Thoracic aorta (tissue), 2 donors: ENCODE measurements around the gene MC1R. TPM values are rescaled to one million over a fixed set of nuclear protein-coding genes. Genes with fewer than 3 reads are reported as not detected.

ENCODE experiments used
- ATAC-seq: fragments of 150-250 bp; one replicate; pipeline ENCODE4 v1.8.0; 2017; ENCODE audit warnings: low read depth; ENCODE audit not compliant: insufficient number of reproducible peaks, low FRiP score
- DNase-seq: peaks from one replicate; pipeline ENCODE4 v3.0.0-alpha.2; 2020; ENCODE audit warnings: low spot score
- H3K27ac ChIP-seq, 2 donors: fragments of 200-600 bp; sonication (generic); 1 replicate in 1 of 2; 2 replicates in 1 of 2; pipeline ENCODE4 v1.5.1; 2016; ENCODE audit warnings: mild to moderate bottlenecking in 2 of 2, moderate library complexity in 2 of 2
- H3K27me3 ChIP-seq: fragments of 200-600 bp; sonication (generic); replicated peaks from 2 replicates; pipeline ENCODE4 v1.6.0; 2016; ENCODE audit warnings: mild to moderate bottlenecking; ENCODE audit not compliant: insufficient read depth
- H3K36me3 ChIP-seq: fragments of 200-600 bp; sonication (generic); one replicate; pipeline ENCODE4 v1.5.1; 2016
- H3K4me1 ChIP-seq, 2 donors: fragments of 200-600 bp; sonication (generic); 1 replicate in 1 of 2; 2 replicates in 1 of 2; pipeline versions ENCODE4 v1.5.1 to v1.6.0; 2016; ENCODE audit warnings: low read depth in 2 of 2, mild to moderate bottlenecking in 1 of 2; ENCODE audit not compliant: control insufficient read depth in 1 of 2
- H3K4me3 ChIP-seq: fragments of 200-600 bp; sonication (generic); 2 replicates; pipeline ENCODE4 v1.5.1; 2016; ENCODE audit warnings: mild to moderate bottlenecking
- H3K9me3 ChIP-seq: fragments of 200-600 bp; sonication (generic); 2 replicates; pipeline ENCODE4 v1.5.1; 2016
- CTCF ChIP-seq: fragments of 200-600 bp; sonication (generic); IDR thresholded peaks from one replicate; pipeline ENCODE4 v1.5.1; 2019; ENCODE audit warnings: antibody characterized with exemption
- total RNA-seq, 2 donors: library from RNA; depleted of rRNA; stranded (reverse); fragments of >200 nt; gene quantifications; one replicate each; pipeline versions ENCODE4 v1.1.0 to v1.2.3, GENCODE V29; 2016

MC1R gene
- total RNA-seq, 2 donors from 2014 or later = 13.1 to 19.3 TPM

- ATAC-seq = no peak
- Histone ChIP-seq H3K9me3 (no peaks in the 10 kb centered on the region), H3K4me3 (no peak overlapping the region), H3K36me3 (peaks cover 84% of the 10 kb centered on the region), H3K27ac (no peak overlapping the region), H3K4me1 (no peaks in the 10 kb centered on the region), H3K27me3 (no peaks in the 10 kb centered on the region)
- TF ChIP-seq CTCF = no peak
- DNase-seq = no peak
These were observed 34.6 kb upstream of the MC1R start for GRCh38 chr16:89884041-89884421.

DNA sequence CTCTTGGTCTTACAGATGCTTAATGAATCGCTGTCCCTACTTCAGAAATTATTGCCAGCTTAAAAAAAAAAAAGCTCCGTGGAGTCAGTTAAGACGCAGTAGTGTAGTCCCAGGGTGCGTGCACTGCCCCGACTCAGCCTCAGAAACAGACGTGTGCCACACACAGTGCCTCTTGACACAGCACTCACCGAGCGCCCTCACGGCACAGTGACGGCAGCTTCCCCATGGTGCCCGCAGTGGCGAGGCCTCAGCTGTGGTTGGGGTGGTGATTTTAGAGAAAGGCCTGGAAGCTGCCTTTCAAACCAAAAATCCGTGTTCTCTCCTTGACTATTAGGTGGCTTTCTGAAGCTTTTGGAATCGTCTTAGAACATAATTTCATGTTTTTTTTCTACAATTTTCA is 31.4 kb upstream of the MC1R start:
- Histone ChIP-seq H3K36me3 (peaks cover 79% of the 10 kb centered on the region), H3K4me1 (no peaks in the 10 kb centered on the region), H3K27me3 (no peaks in the 10 kb centered on the region), H3K4me3 (no peak overlapping the region), H3K9me3 (no peaks in the 10 kb centered on the region), H3K27ac (no peak overlapping the region)
- ATAC-seq (no peak), DNase-seq (no peak)
- TF ChIP-seq CTCF = no peak

DNA sequence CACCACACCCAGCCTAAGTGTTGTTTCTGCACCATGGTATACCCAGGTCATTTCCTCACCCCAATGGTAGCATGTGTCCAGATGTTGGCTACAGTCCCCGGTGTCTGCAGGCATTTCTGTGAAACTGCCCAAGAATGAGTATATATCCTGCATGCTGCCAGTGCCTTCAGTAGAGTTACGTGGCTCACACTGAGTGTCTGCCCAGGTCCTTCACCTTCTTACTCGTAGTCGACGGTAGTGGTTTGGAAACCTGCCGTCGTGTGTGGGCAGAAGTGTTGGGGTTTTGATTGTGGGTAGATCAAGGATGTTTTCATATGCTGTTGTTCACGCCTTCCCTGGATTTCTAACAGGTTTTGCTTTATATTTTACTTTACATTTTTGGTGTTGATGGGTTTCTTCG is 28.5 kb upstream of the MC1R start:
- H3K4me3 ChIP-seq = no peak overlapping the region
- DNase-seq (no peak), ATAC-seq (no peak)
- H3K27me3 ChIP-seq = no peaks in the 10 kb centered on the region
- H3K27ac ChIP-seq = no peak overlapping the region
- H3K4me1 ChIP-seq = no peaks in the 10 kb centered on the region
- H3K9me3 ChIP-seq = no peaks in the 10 kb centered on the region
- TF ChIP-seq CTCF = no peak
- H3K36me3 ChIP-seq = peaks cover 80% of the 10 kb centered on the region

GRCh38 chr16:89890886-89891657 is 27.6 kb upstream of the MC1R start:
- peaks cover 80% of the 10 kb centered on the region for H3K36me3 ChIP-seq
- no peaks in the 10 kb centered on the region for H3K9me3 ChIP-seq
- ATAC-seq = no peak

More at GRCh38 chr16:89890886-89891657, 27.6 kb upstream of the MC1R start:
- Histone ChIP-seq H3K27ac (no peak overlapping the region), H3K4me3 (no peak overlapping the region), H3K4me1 (no peaks in the 10 kb centered on the region), H3K27me3 (no peaks in the 10 kb centered on the region)
- TF ChIP-seq CTCF = no peak
- DNase-seq = no peak
